ENCODE measurements around the gene OAF. TPM values are rescaled to one million over a fixed set of nuclear protein-coding genes. Genes with fewer than 3 reads are reported as not detected.

The OAF gene
- polyA plus RNA-seq, 2 of the 4 experiments (the other 2 are of a cell fraction), result 3.0 to 3.8 TPM

GRCh38 chr11:120181376-120181975, 29.4 kb upstream of the OAF start:
- Histone ChIP-seq H3K4me1 (no peaks in the 10 kb centered on the region), H3K27ac (no peak overlapping the region), H3K4me2 (no peak overlapping the region), H3K9me3 (no peaks in the 10 kb centered on the region), H3K4me3 (no peak overlapping the region)
- ChIA-PET POLR2A (no interaction called here), CTCF (interaction anchor here (0.9 to 5.3 kb wide), 6 partner anchors 8 to 121 kb away, joined by 3 to 31 read pairs (median 5); no protein-coding TSS in a partner anchor)
- ATAC-seq, result no peak
- FAIRE-seq, result no peak
- DNase-seq (ENCODE audit: low read depth in 1 of 2, low spot score in 1 of 2), result no peak
- no peak for TF ChIP-seq BHLHE40 (IDR thresholded peaks at IDR 0.05; ENCODE audit: low read depth, low read length)
- TF ChIP-seq POLR2AphosphoS2 (conservative IDR thresholded peaks at IDR 0.05; ENCODE audit: low read length), result no peak
- TF ChIP-seq ZC3H11A (IDR thresholded peaks at IDR 0.05), result no peak
- TF ChIP-seq EHF (CRISPR knock-in tag; IDR thresholded peaks at IDR 0.05), result no peak
- TF ChIP-seq NFE2L2 (conservative IDR thresholded peaks at IDR 0.05; ENCODE audit: low read length), result no peak
- no peak for TF ChIP-seq TP53 (CRISPR knock-in tag; IDR thresholded peaks at IDR 0.05)
- TF ChIP-seq EHMT2 (IDR thresholded peaks at IDR 0.05; ENCODE audit: low read depth), result no peak
- TF ChIP-seq, protein P1, sequence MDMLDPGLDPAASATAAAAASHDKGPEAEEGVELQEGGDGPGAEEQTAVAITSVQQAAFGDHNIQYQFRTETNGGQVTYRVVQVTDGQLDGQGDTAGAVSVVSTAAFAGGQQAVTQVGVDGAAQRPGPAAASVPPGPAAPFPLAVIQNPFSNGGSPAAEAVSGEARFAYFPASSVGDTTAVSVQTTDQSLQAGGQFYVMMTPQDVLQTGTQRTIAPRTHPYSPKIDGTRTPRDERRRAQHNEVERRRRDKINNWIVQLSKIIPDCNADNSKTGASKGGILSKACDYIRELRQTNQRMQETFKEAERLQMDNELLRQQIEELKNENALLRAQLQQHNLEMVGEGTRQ (IDR thresholded peaks at IDR 0.05), result no peak
- TF ChIP-seq, protein P2, sequence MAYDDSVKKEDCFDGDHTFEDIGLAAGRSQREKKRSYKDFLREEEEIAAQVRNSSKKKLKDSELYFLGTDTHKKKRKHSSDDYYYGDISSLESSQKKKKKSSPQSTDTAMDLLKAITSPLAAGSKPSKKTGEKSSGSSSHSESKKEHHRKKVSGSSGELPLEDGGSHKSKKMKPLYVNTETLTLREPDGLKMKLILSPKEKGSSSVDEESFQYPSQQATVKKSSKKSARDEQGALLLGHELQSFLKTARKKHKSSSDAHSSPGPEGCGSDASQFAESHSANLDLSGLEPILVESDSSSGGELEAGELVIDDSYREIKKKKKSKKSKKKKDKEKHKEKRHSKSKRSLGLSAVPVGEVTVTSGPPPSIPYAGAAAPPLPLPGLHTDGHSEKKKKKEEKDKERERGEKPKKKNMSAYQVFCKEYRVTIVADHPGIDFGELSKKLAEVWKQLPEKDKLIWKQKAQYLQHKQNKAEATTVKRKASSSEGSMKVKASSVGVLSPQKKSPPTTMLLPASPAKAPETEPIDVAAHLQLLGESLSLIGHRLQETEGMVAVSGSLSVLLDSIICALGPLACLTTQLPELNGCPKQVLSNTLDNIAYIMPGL (CRISPR knock-in tag; IDR thresholded peaks at IDR 0.05; ENCODE audit: borderline replicate concordance), result no peak
- TF ChIP-seq GATA3 (IDR thresholded peaks at IDR 0.05; ENCODE audit: borderline replicate concordance), result no peak
- no peak for TF ChIP-seq POLR2A (IDR thresholded peaks at IDR 0.05; ENCODE audit: low read length)
- TF ChIP-seq CEBPB (IDR thresholded peaks at IDR 0.05), result no peak
- TF ChIP-seq KDM1A (IDR thresholded peaks at IDR 0.05; ENCODE audit: low read depth), result no peak
- TF ChIP-seq RFX5 (IDR thresholded peaks at IDR 0.05), result no peak
- TF ChIP-seq RNF2 (IDR thresholded peaks at IDR 0.05; ENCODE audit: borderline replicate concordance, low read depth), result no peak
- TF ChIP-seq RCOR1 (IDR thresholded peaks at IDR 0.05; ENCODE audit: low read depth, low read length), result no peak
- no peak for TF ChIP-seq NPAS2 (CRISPR knock-in tag; IDR thresholded peaks at IDR 0.05; ENCODE audit: borderline replicate concordance)
- no peak for TF ChIP-seq FOSL2 (IDR thresholded peaks at IDR 0.05)
- no peak for TF ChIP-seq FOSL2 (CRISPR knock-in tag; IDR thresholded peaks at IDR 0.05)
- TF ChIP-seq BCL3 (IDR thresholded peaks at IDR 0.05), result no peak
- TF ChIP-seq CBX2 (IDR thresholded peaks at IDR 0.05; ENCODE audit: borderline replicate concordance, low read depth), result no peak
- WGBS (ENCODE audit: missing lambda C conversion rate), result 56% methylated on average over 6 of the region's 10 CpGs

DNA sequence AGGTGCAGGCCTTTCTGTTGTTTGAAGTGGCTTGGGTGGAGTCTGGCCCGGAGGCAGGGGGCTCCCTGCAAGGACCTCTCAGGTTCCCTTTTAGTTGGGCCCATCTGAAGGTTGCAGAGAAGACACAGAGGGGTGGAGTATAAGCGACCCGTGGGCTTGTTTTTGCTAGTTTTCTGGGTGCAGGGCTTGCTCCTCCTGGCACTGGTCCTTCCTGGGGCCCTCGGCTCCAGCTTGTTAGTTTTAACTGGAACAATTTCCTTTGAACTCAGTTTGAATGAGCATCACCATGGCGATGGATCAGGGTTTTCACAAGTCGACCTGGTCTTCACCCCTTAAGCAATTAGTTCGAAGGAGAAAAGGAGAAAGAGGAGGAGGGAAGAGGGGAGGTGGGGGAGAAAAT, 28.5 kb upstream of the OAF start:
- FAIRE-seq (no peak), ATAC-seq (no peak), DNase-seq (ENCODE audit: low read depth in 1 of 2, low spot score in 1 of 2) (no peak)
- TF ChIP-seq FOSL2 (IDR thresholded peaks at IDR 0.05), result no peak
- no peak for TF ChIP-seq FOSL2 (CRISPR knock-in tag; IDR thresholded peaks at IDR 0.05)
- TF ChIP-seq ATOH8 (CRISPR knock-in tag; IDR thresholded peaks at IDR 0.05; ENCODE audit: low read depth), result no peak
- no peak for TF ChIP-seq FOSB (CRISPR knock-in tag; IDR thresholded peaks at IDR 0.05)
- no peak for TF ChIP-seq TP53 (CRISPR knock-in tag; IDR thresholded peaks at IDR 0.05)
- no peak for TF ChIP-seq HDAC2 (IDR thresholded peaks at IDR 0.05)
- no peak for TF ChIP-seq MAZ (IDR thresholded peaks at IDR 0.05; ENCODE audit: borderline replicate concordance, low read depth, low read length)
- TF ChIP-seq GATA3 (IDR thresholded peaks at IDR 0.05; ENCODE audit: borderline replicate concordance), result no peak
- no peak for TF ChIP-seq ZFP36 (IDR thresholded peaks at IDR 0.05; ENCODE audit: borderline replicate concordance, partially characterized antibody)
- TF ChIP-seq, protein P2 (CRISPR knock-in tag; IDR thresholded peaks at IDR 0.05; ENCODE audit: borderline replicate concordance), result no peak
- no peak for TF ChIP-seq HOXA7 (CRISPR knock-in tag; IDR thresholded peaks at IDR 0.05)
- TF ChIP-seq KDM1A (IDR thresholded peaks at IDR 0.05; ENCODE audit: low read depth), result no peak
- TF ChIP-seq SMC3 (IDR thresholded peaks at IDR 0.05), result no peak
- no peak for TF ChIP-seq MYC (IDR thresholded peaks at IDR 0.05; ENCODE audit: borderline replicate concordance, low read length)
- no peak for TF ChIP-seq POLR2AphosphoS2 (conservative IDR thresholded peaks at IDR 0.05; ENCODE audit: low read length)
- no peak for TF ChIP-seq ZC3H11A (IDR thresholded peaks at IDR 0.05)
- ChIA-PET CTCF (interaction anchor here (1.2 to 2.1 kb wide), 3 partner anchors 10 to 121 kb away, joined by 4 to 16 read pairs (median 6); no protein-coding TSS in a partner anchor), POLR2A (no interaction called here)
- Histone ChIP-seq H3K4me3 (no peak overlapping the region), H3K4me2 (no peak overlapping the region), H3K4me1 (no peaks in the 10 kb centered on the region), H3K27ac (no peak overlapping the region), H3K9me3 (no peaks in the 10 kb centered on the region)
- WGBS (ENCODE audit: missing lambda C conversion rate), result 46% methylated on average over 7 of the region's 7 CpGs

All from A549 (cell line).